Sigmoid colon (tissue), 7 donors: ENCODE data around the gene MMP21. TPM values are rescaled to one million over a fixed set of nuclear protein-coding genes. Genes with fewer than 3 reads are reported as not detected.

ENCODE experiments used
- DNase-seq: peaks from one replicate; pipeline ENCODE4 v3.0.0-alpha.2; 2019
- H3K27ac ChIP-seq, 4 donors: fragments of 200-600 bp; sonication (generic); one replicate each; pipeline ENCODE4 v1.5.1; 2016 to 2019; ENCODE audit warnings: mild to moderate bottlenecking in 1 of 4
- H3K27me3 ChIP-seq, 3 donors: fragments of 200-600 bp; sonication (generic); one replicate each; pipeline ENCODE4 v1.5.1; 2019; ENCODE audit warnings: mild to moderate bottlenecking in 1 of 3
- H3K36me3 ChIP-seq, 4 donors: fragments of 200-600 bp; sonication (generic); one replicate each; pipeline ENCODE4 v1.5.1; 2016 to 2019
- H3K4me1 ChIP-seq, 4 donors: fragments of 200-600 bp; sonication (generic); one replicate each; pipeline ENCODE4 v1.5.1; 2017 to 2019
- H3K4me3 ChIP-seq, 4 donors: fragments of 200-600 bp; sonication (generic); one replicate each; pipeline ENCODE4 v1.5.1; 2017 to 2019; ENCODE audit warnings: mild to moderate bottlenecking in 2 of 4, moderate library complexity in 1 of 4
- H3K9me3 ChIP-seq, 4 donors: fragments of 200-600 bp in 3 of 4; sonication (generic) in 3 of 4; one replicate each; pipeline versions ENCODE4 v1.5.1 to v1.6.1; 2013 to 2019
- EP300 ChIP-seq, 4 donors: sonication (generic); formaldehyde crosslinking; IDR thresholded peaks; one replicate each; pipeline ENCODE4 v1.6.1; 2017; ENCODE audit warnings: antibody characterized with exemption in 4 of 4
- POLR2A ChIP-seq, 2 donors: fragments of 450-650 bp; IDR thresholded peaks; one replicate each; pipeline ENCODE4 v1.6.1; 2016; ENCODE audit warnings: antibody characterized with exemption in 2 of 2, mild to moderate bottlenecking in 2 of 2, moderate library complexity in 2 of 2
- POLR2AphosphoS5 ChIP-seq, 4 donors: sonication (generic); formaldehyde crosslinking; IDR thresholded peaks; one replicate each; pipeline ENCODE4 v1.6.1; 2017; ENCODE audit warnings: antibody characterized with exemption in 4 of 4
- WGBS, 2 donors: extraction: QIAGEN DNeasy Blood & Tissue Kit; methylation state at CpG; one replicate each; pipeline ENCODE4 v1.1.7; 2013; 5-methylcytosine and 5-hydroxymethylcytosine counted together
- intact Hi-C: fragments of 100-400 bp; cut with DNase I; formaldehyde crosslinking; loops from one replicate; pipeline ENCODE4 v1.15.1; 2023
- polyA plus RNA-seq, 3 donors: library from polyadenylated mRNA; stranded (reverse); fragments of 200-250 nt; gene quantifications; one replicate each; pipeline ENCODE4 v1.2.3, GENCODE V29; 2013
- total RNA-seq, 4 donors: library from RNA; depleted of rRNA; stranded (reverse); fragments of >200 nt; gene quantifications; one replicate each; pipeline ENCODE4 v1.1.0, GENCODE V29; 2016
- TF ChIP-seq, protein P1 (sequence below), 4 experiments: fragments of 450-650 bp in 3 of 4; fragments of 200-600 bp in 1 of 4; IDR thresholded peaks; one replicate each; pipeline ENCODE4 v1.5.1; 2016 to 2019; ENCODE audit warnings: antibody characterized with exemption in 4 of 4, mild to moderate bottlenecking in 3 of 4, moderate library complexity in 2 of 4
- donor health status: healthy with polysubstance abuse.
- donor health status: Bipolar disorder and iron deficiency.
- donor health status: healthy.

Gene MMP21
- total and polyA plus RNA-seq, 7 donors: 0.07 to 0.33 TPM; not detected in 5

DNA sequence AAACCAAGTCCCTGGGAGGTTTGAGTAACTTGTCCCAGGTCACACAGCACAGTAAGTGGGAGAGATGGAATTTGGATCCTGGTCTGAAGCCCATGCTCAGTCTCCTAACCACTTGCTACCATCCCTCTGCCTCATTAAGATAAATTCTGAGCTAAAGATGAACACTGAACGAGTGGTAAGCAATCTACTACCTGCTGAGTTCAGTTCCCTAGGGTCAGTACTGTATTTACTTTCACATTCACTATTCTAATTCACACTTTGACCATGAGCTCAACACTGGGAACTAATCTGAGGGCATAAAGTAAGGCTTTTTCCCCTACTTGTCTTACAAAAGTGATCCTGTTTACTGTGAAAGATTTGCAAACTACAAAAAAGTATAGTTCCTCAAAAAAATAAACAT lies 45.1 kb upstream of the MMP21 start:
- 38 to 51% methylated on average over 1 of the region's 1 CpG for WGBS, 2 donors
- Histone ChIP-seq H3K27me3 (no peaks in the 10 kb centered on the region), H3K27ac (no peak overlapping the region), H3K4me1 (peaks cover 0 to 32% (median 28%) of the 10 kb centered on the region in 4 donors), H3K4me3 (no peak overlapping the region), H3K9me3 (no peaks in the 10 kb centered on the region), H3K36me3 (peaks cover 0 to 7% (median 4%) of the 10 kb centered on the region in 4 donors)
- intact Hi-C loops: loop anchor here (5.0 to 10.0 kb wide), 3 partner anchors 98 to 1016 kb away; partner anchors contain the start of gene ABRAXAS2
- DNase-seq: no peak
- TF ChIP-seq, protein P1, sequence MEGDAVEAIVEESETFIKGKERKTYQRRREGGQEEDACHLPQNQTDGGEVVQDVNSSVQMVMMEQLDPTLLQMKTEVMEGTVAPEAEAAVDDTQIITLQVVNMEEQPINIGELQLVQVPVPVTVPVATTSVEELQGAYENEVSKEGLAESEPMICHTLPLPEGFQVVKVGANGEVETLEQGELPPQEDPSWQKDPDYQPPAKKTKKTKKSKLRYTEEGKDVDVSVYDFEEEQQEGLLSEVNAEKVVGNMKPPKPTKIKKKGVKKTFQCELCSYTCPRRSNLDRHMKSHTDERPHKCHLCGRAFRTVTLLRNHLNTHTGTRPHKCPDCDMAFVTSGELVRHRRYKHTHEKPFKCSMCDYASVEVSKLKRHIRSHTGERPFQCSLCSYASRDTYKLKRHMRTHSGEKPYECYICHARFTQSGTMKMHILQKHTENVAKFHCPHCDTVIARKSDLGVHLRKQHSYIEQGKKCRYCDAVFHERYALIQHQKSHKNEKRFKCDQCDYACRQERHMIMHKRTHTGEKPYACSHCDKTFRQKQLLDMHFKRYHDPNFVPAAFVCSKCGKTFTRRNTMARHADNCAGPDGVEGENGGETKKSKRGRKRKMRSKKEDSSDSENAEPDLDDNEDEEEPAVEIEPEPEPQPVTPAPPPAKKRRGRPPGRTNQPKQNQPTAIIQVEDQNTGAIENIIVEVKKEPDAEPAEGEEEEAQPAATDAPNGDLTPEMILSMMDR (IDR thresholded peaks at IDR 0.05): no peak
- TF ChIP-seq POLR2AphosphoS5 (IDR thresholded peaks at IDR 0.05) (no peak), EP300 (IDR thresholded peaks at IDR 0.05) (no peak), POLR2A (IDR thresholded peaks at IDR 0.05) (no peak)

DNA sequence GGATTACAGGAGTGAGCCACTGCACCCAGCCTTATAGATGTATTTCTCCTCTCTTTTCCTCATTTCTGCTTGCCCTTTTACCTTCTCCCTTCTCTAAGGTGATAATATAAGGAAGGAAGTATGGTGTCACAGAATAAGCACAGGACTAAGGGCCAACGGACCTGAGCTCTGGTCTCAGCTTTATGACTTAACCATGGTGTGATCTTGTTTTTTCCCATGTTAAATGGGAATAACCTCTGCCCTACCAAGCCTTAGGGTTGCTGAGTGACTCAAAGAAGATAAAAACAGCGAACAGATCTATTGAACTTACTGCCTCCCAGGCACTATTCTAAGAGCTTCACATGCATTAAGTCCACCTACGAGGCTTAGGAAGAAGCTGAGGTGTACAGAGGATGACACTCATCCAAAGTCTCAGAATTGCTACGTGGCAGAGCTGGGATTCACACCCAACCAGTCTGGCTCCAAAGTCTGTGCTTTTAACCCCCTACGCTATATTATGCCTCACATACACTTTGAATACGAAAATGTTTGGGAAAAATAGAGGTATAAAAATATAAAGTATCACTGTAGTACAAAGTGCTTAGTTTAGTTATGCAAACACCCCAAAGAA lies 41.8 kb upstream of the MMP21 start:
- DNase-seq: no peak
- Histone ChIP-seq H3K9me3 (no peaks in the 10 kb centered on the region), H3K4me1 (peaks cover 0 to 11% (median 7%) of the 10 kb centered on the region in 4 donors), H3K27ac (no peak overlapping the region), H3K27me3 (no peaks in the 10 kb centered on the region), H3K4me3 (no peak overlapping the region), H3K36me3 (peaks cover 7 to 39% (median 25%) of the 10 kb centered on the region in 4 donors)
- WGBS, 2 donors: 71 to 88% methylated on average over 6 of the region's 6 CpGs
- intact Hi-C loops: no loop called here
- TF ChIP-seq, protein P1 (IDR thresholded peaks at IDR 0.05): no peak
- TF ChIP-seq POLR2AphosphoS5 (IDR thresholded peaks at IDR 0.05) (no peak), POLR2A (IDR thresholded peaks at IDR 0.05) (no peak), EP300 (IDR thresholded peaks at IDR 0.05) (no peak)

DNA sequence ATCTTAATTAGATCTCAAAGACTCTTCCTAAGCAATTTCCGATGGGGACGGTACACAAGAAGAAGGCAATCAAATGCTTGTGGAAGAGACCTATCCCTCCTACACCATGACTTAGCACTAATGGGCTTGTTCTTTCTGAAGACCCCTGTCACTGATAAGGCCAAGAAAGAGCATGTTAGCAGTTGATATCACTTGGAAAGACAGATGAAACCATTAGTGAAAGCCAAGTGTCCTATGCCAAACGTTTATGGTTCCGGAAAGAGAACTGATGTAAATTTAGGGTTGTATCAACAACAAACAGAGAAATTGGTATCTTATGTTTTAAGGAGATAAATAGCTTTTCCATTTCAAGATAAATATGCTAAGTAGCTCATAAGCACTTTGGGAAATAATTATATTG lies 40.9 kb upstream of the MMP21 start:
- H3K9me3 ChIP-seq: no peaks in the 10 kb centered on the region
- 92 to 93% methylated on average over 4 of the region's 4 CpGs for WGBS, 2 donors
- H3K4me1 ChIP-seq: peaks cover 0 to 2% (median 0%) of the 10 kb centered on the region in 4 donors
- DNase-seq: no peak
- H3K4me3 ChIP-seq: no peak overlapping the region
- no peaks in the 10 kb centered on the region for H3K27me3 ChIP-seq
- H3K27ac ChIP-seq: no peak overlapping the region
- TF ChIP-seq, protein P1 (IDR thresholded peaks at IDR 0.05): no peak
- TF ChIP-seq POLR2AphosphoS5 (IDR thresholded peaks at IDR 0.05) (no peak), POLR2A (IDR thresholded peaks at IDR 0.05) (no peak)
- intact Hi-C loops: no loop called here
- peaks cover 7 to 48% (median 25%) of the 10 kb centered on the region in 4 donors for H3K36me3 ChIP-seq

DNA sequence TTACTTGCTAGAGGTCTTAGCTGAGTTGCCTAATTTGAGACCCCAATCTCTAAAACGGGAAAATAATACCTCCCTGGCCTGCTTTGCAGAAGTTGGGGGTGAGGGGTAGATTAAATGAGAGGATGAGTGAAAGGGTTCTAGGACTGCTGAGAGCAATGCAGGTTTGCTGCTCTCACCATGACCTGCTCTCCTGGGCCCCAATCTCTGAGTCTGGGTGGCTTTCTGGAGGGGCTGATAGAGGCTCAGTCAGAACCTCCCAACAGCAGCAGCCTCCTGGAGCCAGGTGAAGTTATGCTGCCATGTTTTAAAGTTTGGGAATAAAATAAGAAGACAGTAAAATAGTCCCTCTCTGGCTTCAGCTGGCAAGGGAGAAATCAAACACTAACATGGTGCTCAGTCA lies 40.1 kb upstream of the MMP21 start:
- H3K9me3 ChIP-seq: no peaks in the 10 kb centered on the region
- intact Hi-C loops: no loop called here

More for the DNA sequence above, 40.1 kb upstream of the MMP21 start:
- Histone ChIP-seq H3K27me3 (no peaks in the 10 kb centered on the region), H3K4me1 (no peaks in the 10 kb centered on the region), H3K4me3 (no peak overlapping the region), H3K36me3 (peaks cover 7 to 56% (median 27%) of the 10 kb centered on the region in 4 donors), H3K27ac (no peak overlapping the region)
- WGBS, 2 donors: 0% methylated on average over 1 of the region's 1 CpG
- TF ChIP-seq, protein P1 (IDR thresholded peaks at IDR 0.05): no peak
- TF ChIP-seq POLR2AphosphoS5 (IDR thresholded peaks at IDR 0.05): no peak
- TF ChIP-seq POLR2A (IDR thresholded peaks at IDR 0.05): no peak
- TF ChIP-seq EP300 (IDR thresholded peaks at IDR 0.05): no peak
- no peak for DNase-seq
